HepG2 (cell line): ENCODE measurements around the gene ADAMTS13. TPM values are rescaled to one million over a fixed set of nuclear protein-coding genes. Genes with fewer than 3 reads are reported as not detected.

ENCODE experiments used
- ATAC-seq: fragments of 200-7000 bp; cut with Tn5 transposase; 3 replicates; pipeline ENCODE4 v1.9.1; 2020; ENCODE audit warnings: mild to moderate bottlenecking, moderate library complexity
- BruUV-seq: library from RNA; stranded (reverse); fragments of 400-500 nt; replicated peaks from 2 replicates; lab custom pipeline; 2021; lab: Mats Ljungman, UMichigan
- CTCF ChIA-PET: fragments of 300-600 bp; formaldehyde crosslinking; extraction: SDS; loops from one replicate; lab custom pipeline; 2021; ENCODE audit warnings: low total read pairs, inconsistent platforms, low intra/inter-chr PET ratio; lab: Yijun Ruan, JAX
- POLR2A ChIA-PET: fragments of 350-600 bp; sonication (Branson Sonifier 250); formaldehyde crosslinking; loops from one replicate; lab custom pipeline; 2020; ENCODE audit warnings: antibody characterized with exemption, inconsistent platforms; lab: Yijun Ruan, JAX
- DNase-seq: peaks from one replicate; pipeline ENCODE4 v3.0.0-alpha.2; 2015; ENCODE audit warnings: low spot score
- FAIRE-seq: peaks from 3 replicates; lab custom pipeline; 2011; peaks lifted over from hg19 to GRCh38; lab: Jason Lieb, UNC
- H2AFZ ChIP-seq: one replicate; pipeline ENCODE4 v1.6.1; 2011; ENCODE audit warnings: low read length, inconsistent platforms
- H3K27ac ChIP-seq: fragments of 300-600 bp; 3 replicates; pipeline ENCODE4 v1.8.0; 2011; ENCODE audit warnings: mixed run types, mild to moderate bottlenecking, mixed read lengths, low read length, inconsistent platforms; ENCODE audit not compliant: insufficient read depth; ENCODE audit errors: extremely low read length
- H3K27me3 ChIP-seq, 2 experiments: fragments of 200-600 bp in 1 of 2; 2 replicates in 1 of 2; 3 replicates in 1 of 2; pipeline versions ENCODE4 v1.6.0 to v1.8.0; 2011; ENCODE audit warnings: low read length in 2 of 2, mild to moderate bottlenecking in 2 of 2, moderate library complexity in 2 of 2, inconsistent platforms in 1 of 2; ENCODE audit not compliant: insufficient read depth in 2 of 2, control insufficient read depth in 1 of 2
- H3K36me3 ChIP-seq, 2 experiments: fragments of 200-600 bp in 1 of 2; replicated peaks in 1 of 2; 2 replicates in 1 of 2; 3 replicates in 1 of 2; pipeline versions ENCODE4 v1.5.1 to v1.8.0; 2011; ENCODE audit warnings: low read length in 2 of 2, inconsistent platforms in 1 of 2; ENCODE audit not compliant: insufficient read depth in 2 of 2, control insufficient read depth in 1 of 2
- H3K4me1 ChIP-seq: 2 replicates; pipeline ENCODE4 v1.5.1; 2012; ENCODE audit warnings: low read length, inconsistent platforms; ENCODE audit not compliant: insufficient read depth
- H3K4me2 ChIP-seq: 2 replicates; pipeline ENCODE4 v1.6.0; 2011; ENCODE audit warnings: low read depth, low read length, inconsistent platforms
- H3K4me3 ChIP-seq, 3 experiments: fragments of 200-600 bp in 1 of 3; sonication (generic), shearing (Covaris generic) in 1 of 3; replicated peaks in 1 of 3; 2 replicates each; pipeline ENCODE4 v1.5.1; 2011 to 2016; ENCODE audit warnings: low read length in 3 of 3, inconsistent platforms in 2 of 3, low read depth in 2 of 3, mild to moderate bottlenecking in 2 of 3, control low read depth in 1 of 3, mixed read lengths in 1 of 3; ENCODE audit not compliant: insufficient read depth in 1 of 3
- H3K79me2 ChIP-seq: one replicate; pipeline ENCODE4 v1.6.1; 2011; ENCODE audit warnings: low read length, inconsistent platforms; ENCODE audit not compliant: insufficient read depth
- H3K9ac ChIP-seq: 2 replicates; pipeline ENCODE4 v1.6.0; 2011; ENCODE audit warnings: mild to moderate bottlenecking, low read depth, low read length, inconsistent platforms; ENCODE audit not compliant: insufficient read depth
- H3K9me3 ChIP-seq: 2 replicates; pipeline ENCODE4 v1.5.1; 2012; ENCODE audit warnings: mild to moderate bottlenecking, low read length
- H4K20me1 ChIP-seq: 2 replicates; pipeline ENCODE4 v1.6.0; 2011; ENCODE audit warnings: inconsistent platforms, mild to moderate bottlenecking, low read length, moderate library complexity; ENCODE audit not compliant: insufficient read depth
- ARID4A ChIP-seq: sonication (generic); formaldehyde crosslinking; IDR thresholded peaks from 2 replicates; pipeline ENCODE4 v1.5.0; 2020; ENCODE audit warnings: mild to moderate bottlenecking, missing genetic modification reagents, borderline replicate concordance
- STAG1 ChIP-seq: sonication (generic); formaldehyde crosslinking; IDR thresholded peaks from 2 replicates; pipeline ENCODE4 v1.4.0; 2020; ENCODE audit warnings: missing genetic modification reagents
- TBL1XR1 ChIP-seq: fragments of 150-350 bp; IDR thresholded peaks from 2 replicates; pipeline ENCODE4 v1.6.1; 2014; ENCODE audit warnings: borderline replicate concordance, low read length; ENCODE audit not compliant: partially characterized antibody
- TEAD3 ChIP-seq: optimal IDR thresholded peaks from 2 replicates; pipeline ENCODE3; 2016; ENCODE audit warnings: borderline replicate concordance
- THAP7 ChIP-seq: sonication (generic); formaldehyde crosslinking; IDR thresholded peaks from 2 replicates; pipeline ENCODE4 v1.8.1; 2023; ENCODE audit warnings: mild to moderate bottlenecking, missing genetic modification reagents
- ZBTB3 ChIP-seq: sonication (generic); formaldehyde crosslinking; IDR thresholded peaks from 2 replicates; pipeline ENCODE4 v1.4.0; 2020; ENCODE audit warnings: low read depth, mild to moderate bottlenecking, moderate library complexity, missing genetic modification reagents, borderline replicate concordance
- ZFP91 ChIP-seq: sonication (generic); formaldehyde crosslinking; IDR thresholded peaks from 2 replicates; pipeline ENCODE4 v1.9.0; 2022; ENCODE audit warnings: missing genetic modification reagents, mild to moderate bottlenecking, borderline replicate concordance
- ZNF24 ChIP-seq: fragments of 450-650 bp; IDR thresholded peaks from 2 replicates; pipeline ENCODE4 v1.6.1; 2017; ENCODE audit warnings: antibody characterized with exemption, mild to moderate bottlenecking
- ZNF687 ChIP-seq: sonication (generic); formaldehyde crosslinking; IDR thresholded peaks from 2 replicates; pipeline ENCODE4 v1.5.1; 2020; ENCODE audit warnings: mild to moderate bottlenecking, missing genetic modification reagents, moderate library complexity
- ZNF891 ChIP-seq: sonication (generic); formaldehyde crosslinking; IDR thresholded peaks from 2 replicates; pipeline ENCODE4 v1.5.0; 2020; ENCODE audit warnings: mild to moderate bottlenecking, missing genetic modification reagents
- WGBS: methylation state at CpG from one replicate; pipeline ENCODE4 v1.1.6; 2017; ENCODE audit warnings: low lambda C conversion rate; 5-methylcytosine and 5-hydroxymethylcytosine counted together
- in situ Hi-C: cut with HindIII; loops from 2 replicates; pipeline ENCODE4 v1.10.0; 2017; ENCODE audit warnings: low pct_unique_long_range_greater_than_20kb; ENCODE audit not compliant: extremely low pct_ligation_motif_present
- intact Hi-C: fragments of 100-400 bp; cut with micrococcal nuclease; formaldehyde crosslinking; loops from one replicate; pipeline ENCODE4 v1.10.0; 2022; ENCODE audit not compliant: unreplicated experiment
- polyA plus RNA-seq, 8 experiments: library from polyadenylated mRNA; depleted of rRNA in 3 of 8; stranded (reverse) in 7 of 8; unstranded in 1 of 8; fragments of >200 nt; fragmentation: Illumina TruSeq in 4 of 8; extraction: Trizol in 4 of 8; gene quantifications; 2 replicates each; pipeline versions ENCODE4 v1.2.1 to v1.2.3, GENCODE V29; 2011 to 2016; ENCODE audit warnings: low read depth in 4 of 8, missing spikeins in 1 of 8, mixed read lengths in 1 of 8; ENCODE audit not compliant: insufficient read depth in 1 of 8
- total RNA-seq, 5 experiments: library from RNA; depleted of rRNA; stranded (reverse); fragments of >200 nt; fragmentation: Illumina TruSeq; extraction: Trizol; gene quantifications; 2 replicates each; pipeline ENCODE4 v1.2.3, GENCODE V29; 2016; ENCODE audit warnings: low read depth in 1 of 5

Gene ADAMTS13
- total and polyA plus RNA-seq, 2 of the 13 experiments (the other 11 are each of a cell fraction or from before 2014, with no cell fraction given): 0.91 to 4.5 TPM

- ChIA-PET POLR2A (no interaction called here), CTCF (interaction anchor here (0.6 to 1.9 kb wide), 5 partner anchors 15 to 82 kb away, joined by 3 to 39 read pairs (median 4); partner anchors contain the start of gene ADAMTS13)
- peaks cover 28 to 53% of the 10 kb centered on the region in 2 experiments; a peak in 4 of 5 replicates for H3K36me3 ChIP-seq
- TF ChIP-seq ZNF891 (no peak), ZNF687 (CRISPR knock-in tag) (peak; percentile 66), ZNF24 (no peak), THAP7 (CRISPR knock-in tag) (no peak), ZBTB3 (CRISPR knock-in tag) (no peak), ARID4A (CRISPR knock-in tag) (peak; percentile 50; the same call in 1 of the 2 replicates), STAG1 (peak; percentile 78), TEAD3 (CRISPR knock-in tag) (peak; percentile 30), TBL1XR1 (peak; percentile 19), ZFP91 (peak; percentile 39)
Measured at GRCh38 chr9:133406480-133407307, 15.5 kb upstream of the ADAMTS13 start.

More at GRCh38 chr9:133406480-133407307, 15.5 kb upstream of the ADAMTS13 start:
- Histone ChIP-seq H3K4me3 (no peak overlapping the region), H3K27me3 (no peaks in the 10 kb centered on the region), H3K9me3 (no peaks in the 10 kb centered on the region), H3K4me2 (no peak overlapping the region), H3K27ac (no peak overlapping the region), H3K9ac (no peak overlapping the region), H3K79me2 (no peaks in the 10 kb centered on the region), H4K20me1 (0 out of 2 replicates have a peak, but pooled peaks cover 4% of the 10 kb centered on the region), H2AFZ (no peak overlapping the region), H3K4me1 (peaks cover 8% of the 10 kb centered on the region)
- intact Hi-C loops (loop anchor here (1.0 to 2.0 kb wide), 2 partner anchors 18 to 80 kb away; no protein-coding TSS in a partner anchor), in situ Hi-C loops (loop anchor here (5.0 kb wide), 2 partner anchors 49 to 81 kb away; partner anchors contain the start of genes SURF1 and SURF2)
- ATAC-seq (peak; percentile 87), FAIRE-seq (peak; percentile 76), DNase-seq (peak; percentile 52)
- TSS peak; percentile 11 for BruUV-seq
- WGBS: 52% methylated on average over 11 of the region's 24 CpGs
